Smooth muscle cell (in vitro differentiated cells): ENCODE measurements around the gene RAD51B. TPM values are rescaled to one million over a fixed set of nuclear protein-coding genes. Genes with fewer than 3 reads are reported as not detected.
A peak's percentile ranks its signal among the peaks of the same experiment; 100 is the strongest.
"Not testable (repeated sequence)": the region's sequence is repeated elsewhere in the genome, so short reads cannot be mapped to it uniquely, and the experiment has no call there.

ENCODE experiments used
- DNase-seq: peaks from one replicate; lab custom pipeline; 2025; ENCODE audit not compliant: unreplicated experiment; lab: John Stamatoyannopoulos, UW
- H2AFZ ChIP-seq: fragments of 200-600 bp; sonication (generic); 2 replicates; pipeline ENCODE4 v1.6.0; 2016; ENCODE audit warnings: antibody characterized with exemption, low read depth, mild to moderate bottlenecking
- H3F3A ChIP-seq: fragments of 200-600 bp; sonication (generic); 2 replicates; pipeline ENCODE4 v1.6.0; 2017; ENCODE audit warnings: antibody characterized with exemption, low read depth
- H3K27ac ChIP-seq: fragments of 200-600 bp; sonication (generic); 2 replicates; pipeline ENCODE4 v1.5.1; 2016; ENCODE audit warnings: low read depth, mild to moderate bottlenecking
- H3K27me3 ChIP-seq: fragments of 200-600 bp; sonication (generic); 2 replicates; pipeline ENCODE4 v1.6.1; 2016; ENCODE audit warnings: low read depth, mild to moderate bottlenecking
- H3K36me3 ChIP-seq: fragments of 200-600 bp; sonication (generic); 2 replicates; pipeline ENCODE4 v1.5.1; 2016; ENCODE audit warnings: low read depth
- H3K4me1 ChIP-seq: fragments of 200-600 bp; sonication (generic); 2 replicates; pipeline ENCODE4 v1.5.1; 2016; ENCODE audit warnings: low read depth
- H3K4me2 ChIP-seq: fragments of 200-600 bp; sonication (generic); 2 replicates; pipeline ENCODE4 v1.6.0; 2016; ENCODE audit warnings: mild to moderate bottlenecking
- H3K4me3 ChIP-seq: fragments of 200-600 bp; sonication (generic); 2 replicates; pipeline ENCODE4 v1.5.1; 2016; ENCODE audit warnings: mild to moderate bottlenecking
- H3K79me2 ChIP-seq: fragments of 200-600 bp; sonication (generic); 2 replicates; pipeline ENCODE4 v1.6.0; 2016; ENCODE audit warnings: low read depth, mild to moderate bottlenecking
- H3K9ac ChIP-seq: fragments of 200-600 bp; sonication (generic); 2 replicates; pipeline ENCODE4 v1.6.0; 2016; ENCODE audit warnings: low read depth
- H3K9me3 ChIP-seq: fragments of 200-600 bp; sonication (generic); replicated peaks from 2 replicates; pipeline ENCODE4 v1.5.1; 2016; ENCODE audit warnings: low read depth
- H4K20me1 ChIP-seq: fragments of 200-600 bp; sonication (generic); 2 replicates; pipeline ENCODE4 v1.6.0; 2016; ENCODE audit warnings: low read depth
- CTCF ChIP-seq: fragments of 200-600 bp; sonication (generic); IDR thresholded peaks from 2 replicates; pipeline ENCODE4 v1.5.1; 2017; ENCODE audit warnings: borderline replicate concordance, mild to moderate bottlenecking, antibody characterized with exemption; ENCODE audit not compliant: insufficient read depth, poor library complexity, severe bottlenecking
- WGBS: methylation state at CpG from one replicate; pipeline ENCODE4 v1.1.7; 2016; ENCODE audit warnings: low lambda C conversion rate; 5-methylcytosine and 5-hydroxymethylcytosine counted together
- polyA plus RNA-seq: library from polyadenylated mRNA; unstranded; fragments of >200 nt; fragmentation: Nextera tagmentation; extraction: Ambion mirVana; gene quantifications from 2 replicates; pipeline ENCODE4 v1.2.1, GENCODE V29; 2016
- total RNA-seq: library from RNA; depleted of rRNA; stranded (reverse); fragments of >200 nt; gene quantifications from 2 replicates; pipeline ENCODE4 v1.2.3, GENCODE V29; 2014

RAD51B gene
- total and polyA plus RNA-seq, 2 experiments from 2014 or later, result 4.6 to 5.3 TPM

GRCh38 chr14:68761391-68761790, 941.8 kb downstream of the RAD51B start:
- Histone ChIP-seq H3K9me3 (no peaks in the 10 kb centered on the region), H3K9ac (no peak overlapping the region), H3K27ac (no peak overlapping the region), H3K36me3 (no peaks in the 10 kb centered on the region), H3K4me1 (peaks cover 15% of the 10 kb centered on the region), H3K79me2 (no peaks in the 10 kb centered on the region), H3F3A (peaks cover 9% of the 10 kb centered on the region), H4K20me1 (no peaks in the 10 kb centered on the region), H3K4me2 (no peak overlapping the region), H3K27me3 (no peaks in the 10 kb centered on the region), H2AFZ (no peak overlapping the region), H3K4me3 (no peak overlapping the region)
- TF ChIP-seq CTCF, result no peak
- DNase-seq, result no peak
- 100% methylated on average over 1 of the region's 1 CpG for WGBS

- TF ChIP-seq CTCF, result no peak
- no peaks in the 10 kb centered on the region for H4K20me1 ChIP-seq
- H3K27ac ChIP-seq, result peak overlapping the region; percentile 74
- peaks cover 10% of the 10 kb centered on the region for H3K4me1 ChIP-seq
- H3K36me3 ChIP-seq, result no peaks in the 10 kb centered on the region
- WGBS, result 17% methylated on average over 11 of the region's 11 CpGs
- no peaks in the 10 kb centered on the region for H3K79me2 ChIP-seq
- H3K4me3 ChIP-seq, result no peak overlapping the region
- H3K9ac ChIP-seq, result no peak overlapping the region
- peak overlapping the region; percentile 51 for H3K4me2 ChIP-seq
- no peaks in the 10 kb centered on the region for H3K27me3 ChIP-seq
- no peak overlapping the region for H2AFZ ChIP-seq
- H3K9me3 ChIP-seq, result no peaks in the 10 kb centered on the region
- peaks cover 9% of the 10 kb centered on the region for H3F3A ChIP-seq
- DNase-seq, result no peak
Observed at GRCh38 chr14:68762953-68763764, 943.6 kb downstream of the RAD51B start.

GRCh38 chr14:68763843-68764242, 944.3 kb downstream of the RAD51B start:
- not testable (repeated sequence) for H3F3A ChIP-seq, H3K9me3 ChIP-seq, H3K27me3 ChIP-seq, H3K9ac ChIP-seq, H3K4me3 ChIP-seq, H4K20me1 ChIP-seq, H2AFZ ChIP-seq, H3K4me1 ChIP-seq, H3K36me3 ChIP-seq, DNase-seq, H3K79me2 ChIP-seq
- 95% methylated on average over 4 of the region's 4 CpGs for WGBS
- Histone ChIP-seq H3K27ac (peak overlapping the region; percentile 74), H3K4me2 (peak overlapping the region; percentile 51)

- no peak overlapping the region for H3K4me3 ChIP-seq
- H3K4me2 ChIP-seq, result no peak overlapping the region
- peaks cover 9% of the 10 kb centered on the region for H3F3A ChIP-seq
- 80% methylated on average over 7 of the region's 7 CpGs for WGBS
- H4K20me1 ChIP-seq, result no peaks in the 10 kb centered on the region
- H3K4me1 ChIP-seq, result peaks cover 10% of the 10 kb centered on the region
- no peak overlapping the region for H2AFZ ChIP-seq
- no peaks in the 10 kb centered on the region for H3K79me2 ChIP-seq
- no peak overlapping the region for H3K27ac ChIP-seq
- no peaks in the 10 kb centered on the region for H3K36me3 ChIP-seq
- no peak for TF ChIP-seq CTCF
- H3K9me3 ChIP-seq, result no peaks in the 10 kb centered on the region
- no peak overlapping the region for H3K9ac ChIP-seq
- H3K27me3 ChIP-seq, result no peaks in the 10 kb centered on the region
- no peak for DNase-seq
Observed at GRCh38 chr14:68766299-68767247, 947.0 kb downstream of the RAD51B start.
